ENCODE measurements around the gene EXOC3L2. TPM values are rescaled to one million over a fixed set of nuclear protein-coding genes. Genes with fewer than 3 reads are reported as not detected.

Gene EXOC3L2
- total and polyA plus RNA-seq, 2 donors (not counting 3 experiments of a cell fraction or from before 2014, with no cell fraction given), result 0.66 to 1.8 TPM

DNA sequence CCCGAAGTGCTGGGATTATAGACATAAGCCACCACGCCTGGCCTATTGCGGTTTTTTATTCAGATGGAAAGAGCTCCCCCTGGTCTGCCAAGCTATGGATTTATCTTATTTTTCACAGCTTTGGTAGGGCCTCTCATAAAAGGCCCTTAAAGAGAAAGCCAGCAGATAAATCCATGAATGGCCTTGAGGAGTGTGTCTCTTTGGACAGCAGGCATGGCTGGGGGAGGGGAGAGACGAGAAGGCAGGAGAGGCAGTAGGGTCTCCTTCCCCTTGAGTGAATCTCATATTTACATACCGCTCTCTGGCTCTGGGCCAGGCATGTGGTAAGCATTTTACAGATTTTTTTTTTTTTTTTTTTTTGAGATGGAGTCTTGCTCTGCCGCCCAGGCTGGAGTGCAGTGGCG is 31.1 kb upstream of the EXOC3L2 start:
- Histone ChIP-seq H3K27me3 (ENCODE audit: control insufficient read depth in 2 of 2, insufficient read depth in 2 of 2, low read length in 2 of 2) (no peaks in the 10 kb centered on the region), H4K20me1 (replicated peaks; ENCODE audit: control insufficient read depth, extremely low read depth, insufficient read depth, low read length) (no peaks in the 10 kb centered on the region), H2AFZ (ENCODE audit: low read depth, low read length) (no peak overlapping the region), H3K9me1 (replicated peaks; ENCODE audit: control insufficient read depth, extremely low read depth, insufficient read depth, low read length) (no peaks in the 10 kb centered on the region), H3K27ac (ENCODE audit: insufficient read depth, low read depth, low read length) (no peak overlapping the region), H3K9ac (replicated peaks; ENCODE audit: extremely low read depth, insufficient read depth, low read length) (no peak overlapping the region), H3K4me3 (replicated peaks in 1 of 3; ENCODE audit: insufficient read depth in 1 of 3, low read depth in 1 of 3, low read length in 3 of 3) (no peak overlapping the region), H3K79me2 (ENCODE audit: control insufficient read depth, insufficient read depth, low read length) (no peaks in the 10 kb centered on the region), H3K9me3 (replicated peaks; ENCODE audit: control insufficient read depth, insufficient read depth, low read length) (no peaks in the 10 kb centered on the region), H3K36me3 (ENCODE audit: control insufficient read depth in 2 of 2, extremely low read depth in 1 of 2, insufficient read depth in 2 of 2, low read length in 2 of 2) (peaks cover 0 to 23% of the 10 kb centered on the region in 2 experiments), H3K4me2 (ENCODE audit: insufficient read depth, low read length) (no peak overlapping the region), H3K4me1 (ENCODE audit: control insufficient read depth, extremely low read depth, insufficient read depth, low read length) (peaks cover 29% of the 10 kb centered on the region)
- intact Hi-C loops (cut with micrococcal nuclease) (no loop called here), dilution Hi-C loops (cut with MboI; ENCODE audit: extremely low pct_ligation_motif_present, low sequenced_read_pairs) (no loop called here)
- BruUV-seq (replicated peaks), result no TSS peak
- FAIRE-seq, result no peak
- ChIA-PET POLR2A (no interaction called here), CTCF (no interaction called here)
- DNase-seq (ENCODE audit: low read depth, low spot score), result no peak
- TF ChIP-seq MYC (IDR thresholded peaks at IDR 0.05; ENCODE audit: low read depth, low read length) (no peak), POLR2AphosphoS5 (IDR thresholded peaks at IDR 0.05; ENCODE audit: insufficient read depth, low read depth, low read length) (no peak)

DNA sequence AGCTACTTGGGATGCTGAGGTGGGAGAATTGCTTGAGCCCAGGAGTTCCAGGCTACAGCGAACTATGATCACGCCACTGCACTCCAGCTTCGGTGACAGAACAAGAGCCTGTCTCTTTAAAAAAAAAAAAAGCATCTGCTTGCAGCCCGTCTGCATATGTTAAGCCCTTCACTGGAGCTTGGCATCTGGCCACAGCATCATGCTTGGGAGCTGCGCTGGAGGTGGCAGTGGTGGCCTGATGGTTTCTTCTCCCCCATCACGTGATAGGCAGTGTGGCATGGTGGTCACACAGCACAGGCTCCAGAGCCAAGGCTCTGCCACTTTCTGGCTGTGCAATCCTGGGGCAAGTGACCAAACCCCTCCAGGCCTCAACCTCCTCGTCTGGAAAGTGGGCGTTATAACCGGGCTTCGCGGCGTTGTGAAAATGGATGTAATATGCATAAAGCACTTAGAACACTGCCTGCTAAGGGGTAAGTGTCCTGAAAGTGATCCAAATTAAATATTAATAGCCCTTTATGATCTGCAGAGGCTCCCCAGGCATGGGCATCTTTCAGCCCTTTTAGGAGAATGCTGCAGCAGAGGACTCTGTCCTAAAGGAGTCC is 30.3 kb upstream of the EXOC3L2 start:
- H3K36me3 ChIP-seq (ENCODE audit: control insufficient read depth in 2 of 2, extremely low read depth in 1 of 2, insufficient read depth in 2 of 2, low read length in 2 of 2), result peaks cover 0 to 24% of the 10 kb centered on the region in 2 experiments
- dilution Hi-C loops (cut with MboI; ENCODE audit: extremely low pct_ligation_motif_present, low sequenced_read_pairs), result no loop called here
- no TSS peak for BruUV-seq (replicated peaks)
- ChIA-PET CTCF (interaction anchor here (1.1 kb wide), 1 partner anchor 62 kb away, joined by 3 read pairs; no protein-coding TSS in a partner anchor), POLR2A (no interaction called here)
- peaks cover 23% of the 10 kb centered on the region for H3K4me1 ChIP-seq (ENCODE audit: control insufficient read depth, extremely low read depth, insufficient read depth, low read length)
- no peaks in the 10 kb centered on the region for H3K27me3 ChIP-seq (ENCODE audit: control insufficient read depth in 2 of 2, insufficient read depth in 2 of 2, low read length in 2 of 2)
- no peak overlapping the region for H3K4me3 ChIP-seq (replicated peaks in 1 of 3; ENCODE audit: insufficient read depth in 1 of 3, low read depth in 1 of 3, low read length in 3 of 3)
- no peaks in the 10 kb centered on the region for H3K79me2 ChIP-seq (ENCODE audit: control insufficient read depth, insufficient read depth, low read length)
- H3K27ac ChIP-seq (ENCODE audit: insufficient read depth, low read depth, low read length), result no peak overlapping the region
- intact Hi-C loops (cut with micrococcal nuclease), result no loop called here
- no peak overlapping the region for H3K9ac ChIP-seq (replicated peaks; ENCODE audit: extremely low read depth, insufficient read depth, low read length)
- TF ChIP-seq JUN (IDR thresholded peaks at IDR 0.05; ENCODE audit: borderline replicate concordance, insufficient read depth, insufficient read length, low read depth) (no peak), MYC (IDR thresholded peaks at IDR 0.05; ENCODE audit: low read depth, low read length) (no peak), FOS (IDR thresholded peaks at IDR 0.05; ENCODE audit: borderline replicate concordance, insufficient read depth, low read length) (no peak), POLR2AphosphoS5 (IDR thresholded peaks at IDR 0.05; ENCODE audit: insufficient read depth, low read depth, low read length) (no peak), GATA2 (IDR thresholded peaks at IDR 0.05; ENCODE audit: insufficient read depth, insufficient read length, low read depth, low read length) (no peak), EZH2 (IDR thresholded peaks at IDR 0.05; ENCODE audit: borderline replicate concordance, low read depth, low read length, severe bottlenecking) (no peak), POLR2A (IDR thresholded peaks at IDR 0.05; ENCODE audit: low read depth, low read length) (no peak)
- TF ChIP-seq, protein P1, sequence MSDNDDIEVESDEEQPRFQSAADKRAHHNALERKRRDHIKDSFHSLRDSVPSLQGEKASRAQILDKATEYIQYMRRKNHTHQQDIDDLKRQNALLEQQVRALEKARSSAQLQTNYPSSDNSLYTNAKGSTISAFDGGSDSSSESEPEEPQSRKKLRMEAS (IDR thresholded peaks at IDR 0.05; ENCODE audit: insufficient read depth, insufficient read length), result no peak
- H3K9me3 ChIP-seq (replicated peaks; ENCODE audit: control insufficient read depth, insufficient read depth, low read length), result no peaks in the 10 kb centered on the region
- H4K20me1 ChIP-seq (replicated peaks; ENCODE audit: control insufficient read depth, extremely low read depth, insufficient read depth, low read length), result no peaks in the 10 kb centered on the region
- H3K4me2 ChIP-seq (ENCODE audit: insufficient read depth, low read length), result no peak overlapping the region
- FAIRE-seq (no peak), DNase-seq (ENCODE audit: low read depth, low spot score) (no peak)
- H3K9me1 ChIP-seq (replicated peaks; ENCODE audit: control insufficient read depth, extremely low read depth, insufficient read depth, low read length), result no peaks in the 10 kb centered on the region
- H2AFZ ChIP-seq (ENCODE audit: low read depth, low read length), result no peak overlapping the region
